HG03378 (cell line): ENCODE data around the gene NCOA5.

Experiments
- ATAC-seq: cut with Tn5 transposase; IDR thresholded peaks from one replicate; pipeline ENCODE4 v1.9.1; 2021; ENCODE audit warnings: mild to moderate bottlenecking, moderate library complexity; ENCODE audit not compliant: unreplicated experiment

The NCOA5 gene

DNA sequence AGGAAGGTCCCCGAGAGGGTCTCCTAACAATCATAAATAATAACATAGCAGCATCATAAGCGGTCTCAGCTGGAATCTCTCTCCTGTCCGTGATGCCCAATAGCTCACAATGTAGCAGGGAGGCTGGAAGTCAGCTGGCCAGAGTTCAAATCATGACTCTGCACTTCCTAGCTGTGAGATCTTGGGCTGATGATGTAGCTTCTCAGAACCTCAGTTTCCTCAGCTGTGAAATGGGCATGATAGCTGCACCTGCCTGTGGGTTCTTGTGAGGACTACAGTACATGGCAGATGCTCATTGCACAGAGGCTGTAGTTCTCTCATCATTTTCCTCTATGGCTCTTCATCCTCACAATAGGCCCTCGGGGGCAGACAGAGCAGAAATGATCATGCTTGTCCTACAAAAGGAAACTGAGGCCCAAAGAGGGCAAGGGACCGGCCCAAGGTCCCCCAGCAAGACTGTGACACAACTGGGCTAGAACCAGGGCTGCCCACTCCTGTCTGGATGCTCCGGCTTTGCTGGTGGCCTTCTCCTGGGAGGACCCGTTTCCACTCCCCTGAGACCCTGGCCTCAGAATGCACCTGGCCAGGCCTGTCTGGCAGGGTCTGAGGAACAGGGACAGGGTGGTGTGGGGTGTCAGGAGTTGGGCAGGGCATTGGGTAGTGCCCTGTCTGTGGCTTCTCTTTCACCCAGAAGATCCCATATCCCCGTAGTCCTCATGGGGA is 43.0 kb downstream of the NCOA5 start:
- ATAC-seq, result no peak

DNA sequence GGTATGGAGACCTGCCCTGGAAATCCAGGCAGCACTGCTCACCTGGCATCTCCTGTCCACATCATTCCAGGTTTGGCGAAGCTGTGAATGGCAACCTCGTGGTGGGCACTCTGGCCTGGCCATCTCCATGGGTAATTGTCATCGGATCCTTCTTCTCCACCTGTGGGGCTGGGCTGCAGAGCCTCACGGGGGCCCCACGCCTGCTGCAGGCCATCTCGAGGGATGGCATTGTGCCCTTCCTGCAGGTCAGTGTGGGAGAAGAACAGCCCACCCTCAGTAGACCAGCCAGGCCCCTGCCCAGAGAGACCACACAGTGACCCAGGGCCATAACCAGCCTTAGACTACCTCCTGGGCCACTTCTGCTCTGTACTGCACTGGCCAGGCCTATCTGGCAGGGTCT is 44.9 kb downstream of the NCOA5 start:
- no peak for ATAC-seq

DNA sequence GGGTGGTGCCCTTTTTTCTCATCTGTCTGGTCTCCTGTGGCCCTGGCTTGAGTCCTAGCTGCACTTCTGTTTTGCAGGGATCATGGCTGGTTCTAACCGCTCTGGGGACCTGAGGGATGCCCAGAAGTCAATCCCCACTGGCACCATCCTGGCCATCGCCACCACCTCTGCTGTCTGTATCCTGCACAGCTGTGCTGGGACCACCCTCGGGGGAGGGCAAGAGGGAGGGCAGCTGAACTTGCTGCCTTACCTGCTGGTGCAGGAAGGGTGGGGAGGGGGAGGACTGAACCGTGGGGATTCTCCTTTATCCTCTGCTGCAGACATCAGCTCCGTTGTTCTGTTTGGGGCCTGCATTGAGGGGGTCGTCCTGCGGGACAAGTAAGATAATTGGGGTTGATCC is 46.2 kb downstream of the NCOA5 start:
- ATAC-seq, result no peak

DNA sequence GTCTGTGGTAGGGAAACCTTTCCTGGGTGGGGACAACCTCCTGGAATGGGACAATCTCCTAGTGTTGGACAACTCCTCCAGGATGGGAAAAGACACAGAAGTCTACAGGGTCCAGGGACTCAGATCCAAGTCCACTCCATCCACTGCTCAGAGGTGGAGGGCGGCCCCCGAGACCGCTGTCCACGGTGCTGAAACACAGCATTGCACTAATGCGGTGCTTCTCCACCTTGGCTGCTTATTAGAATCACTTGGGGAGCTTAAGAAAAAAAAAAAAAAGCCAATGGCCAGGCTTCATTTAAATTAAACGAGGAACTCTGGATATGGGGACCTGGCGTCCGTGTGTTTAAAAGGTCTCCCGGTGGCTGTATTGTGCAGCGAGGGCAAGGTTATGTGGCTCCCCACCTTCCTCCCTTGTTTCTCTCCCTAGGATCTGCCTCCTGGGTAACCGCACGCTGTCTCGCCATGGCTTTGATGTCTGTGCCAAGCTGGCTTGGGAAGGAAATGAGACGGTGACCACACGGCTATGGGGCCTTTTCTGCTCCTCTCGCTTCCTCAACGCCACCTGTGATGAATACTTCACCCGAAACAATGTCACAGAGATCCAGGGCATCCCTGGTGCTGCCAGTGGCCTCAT is 48.7 kb downstream of the NCOA5 start:
- no peak for ATAC-seq

DNA sequence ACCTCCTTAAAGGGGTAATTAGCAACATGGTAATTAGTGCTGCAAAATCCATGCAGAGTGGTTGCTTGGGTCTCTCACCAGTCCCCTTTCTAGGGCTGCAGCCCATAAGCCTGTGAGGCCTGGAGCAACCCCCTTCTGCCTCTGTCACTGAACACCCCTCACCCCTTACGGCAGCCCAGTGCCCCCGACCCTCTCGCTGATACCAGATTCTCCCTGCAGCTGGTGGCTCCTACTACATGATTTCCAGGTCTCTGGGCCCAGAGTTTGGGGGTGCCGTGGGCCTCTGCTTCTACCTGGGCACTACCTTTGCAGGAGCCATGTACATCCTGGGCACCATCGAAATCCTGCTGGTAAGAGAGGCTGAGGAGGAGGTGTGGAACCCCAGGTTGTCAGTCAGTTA is 52.7 kb downstream of the NCOA5 start:
- ATAC-seq, result no peak

DNA sequence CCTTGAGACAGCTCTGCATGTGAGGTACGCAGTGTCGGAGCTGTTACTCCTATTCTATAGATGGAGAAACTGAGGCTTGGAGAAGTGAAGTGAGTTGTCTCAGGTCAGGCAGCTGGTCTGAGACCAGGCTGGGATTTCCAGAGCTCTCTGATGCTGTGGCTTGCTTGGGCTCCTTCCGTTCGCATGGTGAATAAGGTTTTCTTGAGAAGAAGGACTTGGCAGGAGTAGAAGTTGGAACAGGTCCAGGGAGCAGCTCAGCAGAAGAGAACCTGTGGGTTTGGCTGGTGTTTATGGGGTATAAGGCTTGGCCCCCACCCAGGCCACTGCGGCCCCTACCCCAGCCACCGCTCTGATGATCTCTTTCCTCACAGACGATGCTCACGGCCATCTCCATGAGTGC is 53.4 kb downstream of the NCOA5 start:
- no peak for ATAC-seq

DNA sequence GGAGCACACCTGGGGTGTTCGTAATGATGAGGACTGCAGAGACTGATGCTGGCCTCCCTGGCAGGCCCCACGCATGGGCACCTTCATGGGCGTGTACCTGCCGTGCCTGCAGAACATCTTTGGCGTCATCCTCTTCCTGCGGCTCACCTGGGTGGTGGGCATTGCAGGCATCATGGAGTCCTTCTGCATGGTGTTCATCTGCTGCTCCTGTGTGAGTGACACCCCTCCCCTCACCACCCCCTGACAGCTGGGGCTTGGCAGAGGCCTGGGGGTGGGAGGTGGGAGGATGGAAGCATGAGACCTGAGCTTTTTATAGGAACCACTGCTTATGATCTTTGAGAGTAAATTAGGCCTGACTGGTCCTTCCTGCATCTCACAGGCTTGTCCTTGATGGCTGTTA is 54.0 kb downstream of the NCOA5 start:
- no peak for ATAC-seq

DNA sequence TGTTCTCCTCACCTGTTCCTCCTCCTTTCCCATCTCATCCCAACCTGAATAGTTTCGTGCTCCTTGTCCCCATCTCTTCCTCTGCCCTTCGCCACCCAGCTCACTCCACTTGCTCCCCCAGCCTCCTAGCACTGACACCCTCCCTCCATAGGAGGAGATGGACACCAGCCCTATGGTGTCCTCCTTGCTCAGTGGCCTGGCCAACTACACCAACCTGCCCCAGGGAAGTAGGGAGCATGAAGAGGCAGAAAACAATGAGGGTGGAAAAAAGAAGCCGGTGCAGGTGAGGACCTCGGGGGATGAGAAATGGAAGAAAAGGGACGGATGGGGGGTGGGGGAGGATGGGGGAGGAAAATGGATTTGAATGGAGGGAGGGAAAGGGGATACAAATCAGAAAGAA is 54.5 kb downstream of the NCOA5 start:
- ATAC-seq, result no peak

DNA sequence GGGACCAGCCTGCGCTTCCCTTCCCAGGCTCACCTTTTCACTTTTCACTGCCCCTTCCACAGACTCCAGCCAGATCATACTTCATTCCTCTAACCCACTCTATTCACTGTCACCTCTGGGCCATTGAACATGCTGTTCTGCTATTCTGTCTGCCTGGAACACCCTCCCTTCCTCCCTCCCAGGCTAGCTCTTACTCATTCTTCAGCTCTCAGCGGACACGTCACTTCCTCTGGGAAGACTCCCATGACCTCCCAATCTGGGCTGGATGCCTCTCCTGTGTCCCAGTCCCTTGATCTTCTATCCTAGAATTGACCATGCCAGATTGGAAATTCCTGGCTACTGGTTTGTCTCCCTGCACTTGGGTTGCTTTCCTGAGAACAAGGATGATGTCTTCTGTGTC is 55.7 kb downstream of the NCOA5 start:
- ATAC-seq, result no peak

DNA sequence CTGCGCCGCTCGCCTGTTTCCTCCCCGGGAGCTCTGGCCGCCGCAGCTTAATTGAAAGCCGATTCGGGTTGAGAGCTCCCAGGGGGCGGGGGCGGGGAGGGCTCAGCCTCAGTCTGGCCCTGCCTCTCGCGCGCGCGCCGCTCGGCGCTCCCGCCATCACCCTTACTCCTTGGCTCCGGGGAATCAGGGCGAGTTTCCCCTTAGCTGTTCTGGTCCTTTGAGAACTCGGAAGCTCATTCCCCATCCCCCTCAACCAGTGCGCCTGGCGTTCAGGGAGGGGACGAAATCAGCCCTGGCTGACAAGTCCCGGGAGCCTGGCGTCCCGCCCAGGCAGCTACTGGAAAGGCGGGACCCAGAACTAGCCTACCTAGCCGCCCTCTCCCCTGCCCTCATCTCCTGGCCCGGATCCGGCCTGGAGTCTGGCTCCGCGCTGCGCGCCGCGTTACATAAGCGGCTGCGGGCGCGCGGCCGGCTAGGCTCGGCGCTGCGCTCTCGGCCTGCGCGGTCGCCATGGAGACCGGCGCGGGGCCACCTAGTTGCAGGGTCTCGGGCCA is 58.0 kb downstream of the NCOA5 start:
- ATAC-seq, result no peak

DNA sequence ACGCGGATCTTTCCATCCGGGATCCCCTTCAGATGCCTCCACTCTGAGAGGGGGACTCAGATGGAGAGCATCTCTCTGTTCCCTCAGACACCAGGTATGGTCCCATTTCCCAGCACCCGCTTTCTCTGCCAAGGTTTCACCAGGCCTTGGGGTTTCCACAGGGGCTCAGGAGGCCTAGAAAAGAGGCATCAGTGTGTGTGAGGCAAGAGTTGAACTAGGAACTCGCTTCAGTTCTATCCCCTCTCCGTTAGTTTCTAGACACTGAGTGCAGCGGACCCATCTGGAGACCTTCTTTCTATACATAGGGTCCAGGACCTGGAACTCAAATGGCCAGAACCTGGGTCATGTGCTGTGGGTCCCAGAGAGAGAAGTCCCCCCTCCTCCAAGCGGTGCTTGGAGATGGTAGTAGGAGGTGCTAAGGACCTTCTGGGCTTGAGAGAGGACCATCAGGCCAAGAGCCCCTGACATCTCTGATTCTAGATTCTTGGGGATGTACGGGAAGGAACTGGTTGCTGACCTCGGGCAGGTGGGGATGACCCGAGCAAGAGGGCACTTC is 58.7 kb downstream of the NCOA5 start:
- ATAC-seq, result no peak

DNA sequence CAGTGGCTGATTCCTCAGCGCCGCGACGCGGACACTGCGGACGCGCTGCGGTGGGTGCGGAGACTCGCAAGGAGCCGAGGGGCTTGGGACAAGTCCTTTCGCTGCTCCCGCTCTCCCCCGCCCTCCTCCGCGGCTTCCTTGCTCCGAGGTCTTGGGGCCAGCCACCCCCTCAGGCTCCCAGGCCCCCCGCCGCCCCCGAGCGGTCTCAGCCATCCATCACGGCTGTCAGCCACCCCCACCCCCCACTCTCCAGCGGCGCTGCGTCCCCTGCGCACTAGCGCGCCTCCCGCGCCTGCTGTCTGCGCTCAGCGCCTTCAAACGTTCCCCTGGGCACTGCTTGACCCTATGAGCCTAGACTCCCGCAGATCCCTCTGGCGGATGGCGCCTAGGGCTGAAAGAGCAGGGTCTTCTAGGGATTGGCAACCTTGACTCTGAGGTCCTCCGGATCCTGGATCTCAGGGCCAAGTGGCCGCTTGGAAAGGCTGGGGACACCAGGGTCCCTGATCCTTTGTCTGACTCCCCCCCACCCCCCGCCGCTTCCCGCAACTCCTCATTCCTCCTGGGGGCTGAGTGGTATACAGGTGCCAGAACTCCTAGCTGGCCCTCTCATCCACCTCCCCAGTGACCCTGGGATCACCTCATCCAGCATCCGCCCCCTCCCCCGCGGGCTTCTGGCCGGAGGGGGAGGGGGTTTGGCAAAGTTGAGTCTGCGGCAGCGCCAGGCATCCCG is 59.3 kb downstream of the NCOA5 start:
- no peak for ATAC-seq

DNA sequence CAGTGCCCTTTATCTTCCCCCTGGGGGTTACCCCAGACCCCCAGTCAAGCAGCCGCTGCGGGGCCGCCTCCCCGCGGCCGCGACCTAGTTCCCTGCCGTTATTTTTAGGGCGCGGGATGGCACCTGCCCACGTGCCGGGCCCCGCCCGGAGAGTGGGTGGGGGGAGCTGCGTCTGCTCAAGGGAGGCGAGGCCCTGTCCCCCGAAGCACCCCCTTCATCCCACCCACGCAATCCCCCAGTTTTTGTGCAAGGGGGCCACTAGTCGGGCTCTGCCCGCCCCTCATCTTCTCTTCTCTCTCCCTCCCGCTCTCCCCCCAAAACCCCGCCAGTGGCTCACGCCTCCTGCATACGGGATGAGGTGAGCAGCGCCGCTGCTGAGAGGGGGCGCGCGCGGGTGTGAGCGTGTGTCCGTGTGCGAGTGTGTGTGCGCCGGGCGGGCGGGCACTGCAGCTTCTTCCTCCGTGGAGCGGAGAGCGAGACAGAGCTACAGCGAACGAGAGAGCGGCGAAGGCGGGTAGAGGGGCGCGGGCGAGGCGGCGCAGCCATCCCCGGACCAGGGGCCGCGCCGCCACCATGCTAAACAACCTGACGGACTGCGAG is 60.9 kb downstream of the NCOA5 start, which contains the start of gene SLC12A5:
Gene SLC12A5, plus strand, starts transcription at position 444 of the 600 bp plus-strand sequence. Its CDS starts 130 bp downstream, at position 574.
- no peak for ATAC-seq

DNA sequence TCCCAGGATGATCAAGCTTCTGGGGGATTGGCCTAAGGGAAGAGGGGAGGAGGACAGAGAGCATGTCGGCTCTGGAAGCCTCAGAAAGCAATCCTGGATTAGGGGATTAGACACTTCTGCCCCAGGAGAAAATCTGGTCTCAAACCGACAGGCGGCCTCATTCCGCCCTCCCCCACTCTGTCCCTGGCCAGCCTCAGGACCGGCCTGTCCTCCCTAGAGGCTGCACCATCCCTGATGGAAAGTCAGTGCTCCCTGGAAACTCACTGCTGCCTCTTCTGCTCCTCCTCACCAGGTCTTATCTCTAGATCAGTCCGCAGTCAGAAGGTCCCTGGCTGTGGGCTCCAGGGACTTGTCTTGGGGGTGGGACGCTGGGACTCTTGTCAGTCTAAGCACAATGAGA is 61.7 kb downstream of the NCOA5 start:
- ATAC-seq, result no peak

DNA sequence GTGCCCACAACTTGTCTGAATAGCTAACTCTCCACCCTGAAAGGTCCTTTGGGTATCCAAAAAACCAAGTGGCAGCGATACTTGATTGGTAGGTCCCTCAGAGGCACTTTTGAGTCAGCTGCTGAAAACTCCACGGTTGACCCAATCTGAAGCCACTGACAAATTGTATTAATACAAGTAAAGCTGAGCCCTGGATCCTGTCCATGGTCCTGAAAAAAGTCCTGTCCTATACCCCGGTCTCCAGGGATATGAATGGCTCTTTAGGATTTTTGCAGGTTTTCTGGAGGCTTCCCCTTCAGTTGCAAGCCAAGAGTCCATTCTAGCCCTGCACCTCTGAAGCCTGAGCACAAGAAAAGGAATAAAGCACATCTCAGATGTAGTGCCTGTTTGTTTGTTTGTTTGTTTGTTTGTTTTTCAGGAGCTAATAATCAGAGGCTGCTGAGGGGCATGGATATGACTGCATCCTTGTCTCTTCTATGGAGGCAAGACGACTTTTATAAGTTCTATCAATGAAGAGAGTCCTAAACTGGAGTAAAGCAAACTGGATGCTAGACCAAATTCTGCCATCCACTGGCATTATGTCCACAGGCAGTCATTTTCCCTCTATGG is 62.4 kb downstream of the NCOA5 start:
- ATAC-seq, result no peak

DNA sequence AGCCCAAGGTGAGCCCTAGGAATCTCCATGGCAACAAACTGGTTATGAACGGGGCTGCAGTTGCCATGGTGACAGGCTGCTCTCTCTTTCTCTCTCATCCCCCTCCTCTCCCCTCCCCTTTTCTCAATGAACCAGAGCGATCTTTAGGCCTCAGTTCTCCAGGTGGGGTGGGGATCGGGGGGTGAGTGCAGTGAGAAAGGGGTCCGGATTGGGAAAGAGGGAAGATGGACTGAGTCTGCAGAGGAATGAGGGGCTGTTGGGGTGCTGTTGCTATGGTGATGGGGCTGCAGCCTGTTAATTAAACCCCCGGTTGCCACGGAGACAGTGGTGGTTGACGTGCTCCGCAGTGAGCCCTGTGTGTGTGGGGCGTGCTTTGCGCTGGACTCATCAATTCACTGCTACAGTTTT is 64.4 kb downstream of the NCOA5 start:
- no peak for ATAC-seq

DNA sequence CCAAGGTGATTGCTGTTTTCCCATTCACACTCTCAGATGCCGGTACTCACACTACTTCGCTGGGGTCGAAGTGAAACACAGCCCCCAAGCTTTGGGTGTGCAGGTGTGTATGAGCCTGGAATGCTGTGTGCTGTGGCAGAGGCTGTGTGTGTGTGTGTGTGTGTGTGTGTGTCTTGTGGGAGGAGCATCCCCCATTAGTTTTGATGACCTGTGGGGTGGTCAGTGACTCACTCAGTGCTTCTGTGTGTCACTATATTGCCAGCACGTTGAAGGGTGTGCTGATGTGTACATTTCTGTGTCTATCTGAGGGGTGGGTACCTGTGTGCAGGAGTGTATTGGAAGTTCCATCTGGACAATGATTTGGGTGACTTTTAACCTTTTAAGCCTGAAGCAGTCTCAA is 65.8 kb downstream of the NCOA5 start:
- ATAC-seq, result no peak

DNA sequence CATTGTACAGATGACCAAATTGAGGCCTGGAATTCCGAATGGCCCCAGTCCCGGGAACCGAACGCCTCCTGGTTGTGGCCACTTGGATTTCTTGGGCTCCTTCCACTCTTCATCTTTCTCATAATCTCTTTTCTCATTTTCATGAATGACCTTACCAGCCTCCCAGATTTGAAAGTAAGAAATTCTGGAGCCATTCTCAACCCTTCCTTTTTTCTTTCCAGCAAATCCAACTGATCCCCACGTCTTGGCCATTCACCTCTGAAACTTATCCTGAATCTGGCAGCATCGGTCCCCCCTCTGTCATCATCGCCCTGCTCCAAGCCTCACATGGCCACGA is 66.6 kb downstream of the NCOA5 start:
- no peak for ATAC-seq

DNA sequence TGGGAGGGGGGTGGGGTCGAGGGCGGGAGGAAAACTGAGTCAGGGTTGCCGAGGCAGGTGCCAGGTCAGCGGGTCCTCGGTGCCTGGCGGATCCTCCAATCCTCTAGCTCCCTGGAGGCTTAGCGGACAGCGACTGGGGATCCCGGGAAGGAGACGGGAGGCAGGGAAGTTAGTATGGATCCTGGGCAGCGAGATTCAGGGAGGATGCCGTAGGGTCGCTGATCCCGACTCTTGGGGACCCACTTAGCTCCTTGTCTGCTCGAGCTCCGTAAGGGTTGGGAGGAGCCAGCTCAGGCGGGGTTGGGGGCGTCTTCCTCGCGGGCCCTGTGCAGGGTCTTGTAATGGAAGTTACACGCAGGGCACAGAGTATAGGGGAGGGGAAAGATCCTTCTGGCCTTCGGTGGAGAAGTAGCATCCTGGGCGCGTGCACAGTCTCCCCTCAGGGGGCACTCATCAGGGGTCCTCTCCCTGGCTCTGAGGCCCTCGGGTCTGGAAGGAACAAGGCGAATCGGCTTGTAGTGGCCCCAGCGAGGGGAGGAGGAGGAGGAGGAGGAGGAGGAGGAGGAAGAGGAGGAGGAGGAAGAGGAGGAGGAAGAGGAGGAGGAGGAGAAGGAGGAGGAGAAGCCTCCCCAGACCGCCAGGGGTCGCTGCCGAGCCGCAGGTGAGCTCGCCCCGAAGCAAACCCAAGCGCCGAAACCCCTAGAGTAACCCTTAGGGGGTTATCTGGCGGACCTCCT is 67.2 kb downstream of the NCOA5 start:
- ATAC-seq, result no peak
